GM18499 (cell line): Measurements from ENCODE around the gene CCNJL.

Experiments
- ATAC-seq: cut with Tn5 transposase; IDR thresholded peaks from one replicate; pipeline ENCODE4 v1.9.1; 2021; ENCODE audit warnings: moderate number of reproducible peaks; ENCODE audit not compliant: insufficient read depth, unreplicated experiment

Gene CCNJL

GRCh38 chr5:160233215-160233614 is 79.1 kb downstream of the CCNJL start:
- ATAC-seq = no peak

GRCh38 chr5:160231783-160232342 is 80.5 kb downstream of the CCNJL start:
- no peak for ATAC-seq

GRCh38 chr5:160230686-160231527 is 81.5 kb downstream of the CCNJL start:
- no peak for ATAC-seq

- ATAC-seq = no peak
These were observed 83.1 kb downstream of the CCNJL start, which contains the start of gene FABP6 for GRCh38 chr5:160229190-160229742. Gene FABP6 (plus strand): TSS chr5:160229506. CDS start chr5:160229558, 52 bp downstream.

- ATAC-seq = no peak
These were observed 85.4 kb downstream of the CCNJL start for GRCh38 chr5:160227012-160227411.

GRCh38 chr5:160221082-160221481 is 91.3 kb downstream of the CCNJL start:
- no peak for ATAC-seq

- no peak for ATAC-seq
These were observed 93.0 kb downstream of the CCNJL start for GRCh38 chr5:160219356-160219755.

GRCh38 chr5:160213537-160213936 is 98.8 kb downstream of the CCNJL start:
- no peak for ATAC-seq

- no peak for ATAC-seq
These were observed 101.0 kb downstream of the CCNJL start for GRCh38 chr5:160211352-160211751.

- no peak for ATAC-seq
These were observed 101.8 kb downstream of the CCNJL start for GRCh38 chr5:160210606-160211005.

GRCh38 chr5:160209917-160210316 is 102.4 kb downstream of the CCNJL start:
- ATAC-seq = no peak

GRCh38 chr5:160207061-160207460 is 105.3 kb downstream of the CCNJL start:
- ATAC-seq = no peak
